Retinal pigment epithelial cell (primary cell): ENCODE data around the gene FAM204A.

Experiments
- DNase-seq: peaks from one replicate; pipeline ENCODE4 v3.0.0-alpha.2; 2010; ENCODE audit warnings: low read depth
- H3K4me3 ChIP-seq: 2 replicates; pipeline ENCODE4 v1.5.1; 2011; ENCODE audit warnings: mild to moderate bottlenecking, low read length, control low read depth, moderate library complexity
- TF ChIP-seq, protein P1 (sequence below): conservative IDR thresholded peaks from 2 replicates; pipeline ENCODE4 v1.5.1; 2011; ENCODE audit warnings: low read depth, low read length, control low read depth, inconsistent platforms

Gene FAM204A

DNA sequence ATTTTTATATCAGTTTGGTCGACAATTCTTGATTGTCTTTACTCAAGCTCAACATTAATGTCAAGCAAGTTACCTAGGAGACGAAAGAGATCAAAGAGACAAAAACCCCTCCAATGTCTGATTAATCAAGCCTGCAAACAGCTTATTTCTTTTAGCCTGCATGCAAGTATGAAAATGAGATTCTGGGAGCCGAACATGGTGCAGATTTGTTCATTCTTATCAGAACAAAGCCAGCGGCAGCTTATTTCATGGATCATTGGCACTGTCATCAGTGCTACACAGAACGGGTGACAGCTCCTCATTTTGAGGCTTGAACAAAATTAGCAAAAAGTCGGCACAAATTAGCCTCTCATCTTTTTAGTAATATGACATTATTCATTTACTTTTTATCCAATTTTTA lies 26.5 kb downstream of the FAM204A start:
- DNase-seq = no peak
- TF ChIP-seq, protein P1, sequence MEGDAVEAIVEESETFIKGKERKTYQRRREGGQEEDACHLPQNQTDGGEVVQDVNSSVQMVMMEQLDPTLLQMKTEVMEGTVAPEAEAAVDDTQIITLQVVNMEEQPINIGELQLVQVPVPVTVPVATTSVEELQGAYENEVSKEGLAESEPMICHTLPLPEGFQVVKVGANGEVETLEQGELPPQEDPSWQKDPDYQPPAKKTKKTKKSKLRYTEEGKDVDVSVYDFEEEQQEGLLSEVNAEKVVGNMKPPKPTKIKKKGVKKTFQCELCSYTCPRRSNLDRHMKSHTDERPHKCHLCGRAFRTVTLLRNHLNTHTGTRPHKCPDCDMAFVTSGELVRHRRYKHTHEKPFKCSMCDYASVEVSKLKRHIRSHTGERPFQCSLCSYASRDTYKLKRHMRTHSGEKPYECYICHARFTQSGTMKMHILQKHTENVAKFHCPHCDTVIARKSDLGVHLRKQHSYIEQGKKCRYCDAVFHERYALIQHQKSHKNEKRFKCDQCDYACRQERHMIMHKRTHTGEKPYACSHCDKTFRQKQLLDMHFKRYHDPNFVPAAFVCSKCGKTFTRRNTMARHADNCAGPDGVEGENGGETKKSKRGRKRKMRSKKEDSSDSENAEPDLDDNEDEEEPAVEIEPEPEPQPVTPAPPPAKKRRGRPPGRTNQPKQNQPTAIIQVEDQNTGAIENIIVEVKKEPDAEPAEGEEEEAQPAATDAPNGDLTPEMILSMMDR = no peak
- no peak overlapping the region for H3K4me3 ChIP-seq

DNA sequence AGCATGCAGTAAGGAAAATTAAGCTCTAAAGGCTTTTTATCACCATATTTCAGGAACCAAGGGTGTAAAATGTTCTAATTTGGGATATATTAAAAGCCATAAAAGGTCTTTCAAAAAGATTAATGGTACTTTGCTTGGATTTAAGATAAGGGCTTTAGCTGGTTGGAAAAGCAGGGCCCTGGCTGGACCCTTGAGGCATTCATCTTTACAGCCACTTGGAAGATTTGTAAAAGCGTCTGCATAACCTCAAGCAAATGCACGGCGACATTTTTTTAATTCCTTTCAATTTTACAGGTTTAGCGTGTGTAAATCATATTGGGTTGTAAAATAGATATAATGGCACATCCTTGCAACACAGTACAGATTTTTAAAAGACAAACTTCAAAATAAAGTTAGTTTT lies 27.2 kb downstream of the FAM204A start:
- no peak for DNase-seq
- H3K4me3 ChIP-seq = no peak overlapping the region
- TF ChIP-seq, protein P1 = no peak

DNA sequence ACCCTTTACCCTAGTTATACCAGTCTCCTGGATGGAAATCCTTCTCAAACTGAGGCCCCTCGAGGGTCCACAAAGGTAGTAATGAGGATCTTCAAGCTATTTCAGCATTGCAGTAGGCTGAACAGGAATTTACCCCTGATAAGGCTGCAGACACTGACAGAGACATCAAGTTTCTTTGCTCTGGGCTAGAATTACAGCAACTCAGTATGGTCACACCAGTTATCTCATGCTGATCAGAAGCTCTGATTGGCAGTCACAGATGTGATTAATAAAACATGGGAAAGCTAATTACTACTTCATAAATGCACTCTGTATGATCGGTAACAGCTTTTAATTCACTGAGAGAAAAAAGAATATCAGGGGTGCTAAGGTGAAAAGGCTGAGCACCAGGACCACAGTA lies 30.6 kb downstream of the FAM204A start:
- no peak for DNase-seq
- TF ChIP-seq, protein P1 = no peak
- no peak overlapping the region for H3K4me3 ChIP-seq

DNA sequence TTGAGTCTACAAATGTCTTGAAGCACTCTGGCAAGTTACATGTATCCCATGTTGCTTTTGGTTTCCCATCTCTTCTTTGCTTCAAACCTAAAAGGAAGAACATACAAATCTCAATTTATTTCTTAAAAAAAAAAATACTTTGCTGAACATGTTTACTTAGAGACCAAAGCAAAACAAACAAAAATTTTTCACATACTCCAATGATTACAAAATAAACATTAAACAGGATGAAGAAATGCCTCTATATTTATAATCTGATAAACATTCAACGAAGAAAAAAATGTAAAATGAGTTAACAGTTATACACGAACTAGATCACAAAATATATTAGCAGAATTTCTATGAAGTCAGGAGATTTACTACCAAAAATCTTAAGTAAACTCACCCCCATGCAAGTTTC lies 31.3 kb downstream of the FAM204A start:
- TF ChIP-seq, protein P1 = no peak
- DNase-seq = no peak
- H3K4me3 ChIP-seq = no peak overlapping the region

DNA sequence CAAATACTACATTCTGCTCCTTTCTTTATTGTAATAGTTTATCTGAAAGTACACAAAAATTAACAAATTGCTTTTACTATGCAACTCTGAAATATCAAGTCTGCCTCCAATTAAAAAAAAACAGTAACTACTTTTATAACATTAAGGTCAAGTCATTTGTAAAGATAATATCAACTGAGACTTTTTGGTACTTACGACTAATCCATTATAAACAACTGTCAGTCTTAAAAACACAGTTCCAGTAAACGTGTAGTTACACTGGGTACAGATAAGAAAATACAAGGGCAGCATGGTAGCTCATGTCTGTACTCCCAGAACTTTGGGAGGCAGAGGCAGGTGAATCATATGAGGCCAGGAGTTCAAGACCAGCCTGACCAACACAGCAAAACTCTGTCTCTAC lies 32.2 kb downstream of the FAM204A start:
- no peak overlapping the region for H3K4me3 ChIP-seq
- TF ChIP-seq, protein P1 = no peak
- DNase-seq = no peak

DNA sequence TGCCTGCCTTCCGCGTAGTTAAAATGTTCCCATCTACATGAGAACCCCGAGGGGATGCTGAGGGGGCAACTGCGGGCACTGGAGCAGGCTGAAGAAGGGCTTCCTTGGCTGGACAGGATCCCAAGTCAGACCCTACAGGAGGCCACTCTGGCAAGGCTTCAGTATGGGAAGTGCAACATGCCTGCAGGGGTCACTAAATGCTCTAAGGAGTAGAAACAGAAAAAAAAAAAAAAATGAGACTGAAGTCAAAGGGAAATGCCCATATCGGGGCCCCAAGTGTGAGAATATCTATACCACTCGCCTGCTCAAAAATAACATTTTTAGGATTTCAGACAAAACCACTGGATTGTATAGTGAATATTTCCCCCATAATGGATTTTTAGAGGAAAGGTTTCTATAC lies 33.5 kb downstream of the FAM204A start:
- DNase-seq = no peak
- TF ChIP-seq, protein P1 = no peak
- no peak overlapping the region for H3K4me3 ChIP-seq

DNA sequence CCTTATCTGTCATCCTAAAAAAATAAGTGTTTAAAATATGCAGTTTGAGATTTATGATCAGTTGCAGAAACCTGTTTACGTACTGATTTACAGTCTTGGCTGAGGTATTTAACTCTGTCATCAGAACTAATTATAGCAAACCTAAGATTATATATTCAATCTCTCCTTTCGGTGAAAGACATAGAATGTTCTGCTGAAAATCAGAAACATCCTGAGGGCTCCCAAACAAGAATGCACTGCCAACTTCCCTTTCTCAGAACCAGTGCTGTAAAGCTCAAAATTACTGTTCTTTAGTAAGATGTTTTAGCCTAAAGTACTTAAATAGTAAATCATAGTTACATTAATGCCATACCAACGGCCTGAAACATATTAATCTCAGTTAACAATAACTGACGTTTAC lies 34.3 kb downstream of the FAM204A start:
- H3K4me3 ChIP-seq = no peak overlapping the region
- TF ChIP-seq, protein P1 = no peak
- no peak for DNase-seq
